ENCODE data around the gene MYH7.

- TF ChIP-seq REST (tag by site-specific recombination; IDR thresholded peaks at IDR 0.05): no peak
- no peak for TF ChIP-seq CTCF (tag by site-specific recombination; IDR thresholded peaks at IDR 0.05)
- TF ChIP-seq ZNF274 (IDR thresholded peaks at IDR 0.05; ENCODE audit: low read length): no peak
- TF ChIP-seq ZNF274 (tag by site-specific recombination; IDR thresholded peaks at IDR 0.05; ENCODE audit: borderline replicate concordance): no peak
These were observed 33.3 kb upstream of the MYH7 start for GRCh38 chr14:23468704-23469126.

Data from HEK293 (cell line).